Stimulated activated naive CD8-positive, alpha-beta T cell treated with anti-CD3 and anti-CD28 coated beads, Interleukin-15, Interleukin-2, amounts not matched to agents 100 U/mL and 50 U/mL, for 24 hours (primary cell): Measurements from ENCODE around the gene COL2A1.
"Not testable (repeated sequence)": the region's sequence is repeated elsewhere in the genome, so short reads cannot be mapped to it uniquely, and the experiment has no call there.

Experiments
- ATAC-seq: fragments of 150-1000 bp; cut with Tn5 transposase; one replicate; pipeline ENCODE4 v1.10.0; 2021
- DNase-seq: peaks from one replicate; pipeline ENCODE4 v3.0.0; 2021

The COL2A1 gene

GRCh38 chr12:47975036-47975620, 29.1 kb downstream of the COL2A1 start:
- ATAC-seq: no peak
- DNase-seq: no peak

GRCh38 chr12:47973870-47974269, 30.4 kb downstream of the COL2A1 start:
- DNase-seq (no peak), ATAC-seq (no peak)

GRCh38 chr12:47972895-47973294, 31.4 kb downstream of the COL2A1 start:
- ATAC-seq: no peak
- no peak for DNase-seq

- DNase-seq (no peak), ATAC-seq (no peak)
Measured at GRCh38 chr12:47970843-47971242, 33.4 kb downstream of the COL2A1 start.

GRCh38 chr12:47969845-47970244, 34.4 kb downstream of the COL2A1 start:
- ATAC-seq (no peak), DNase-seq (no peak)

- DNase-seq (no peak), ATAC-seq (no peak)
Measured at GRCh38 chr12:47967461-47968321, 36.6 kb downstream of the COL2A1 start.

- ATAC-seq: no peak
Measured at GRCh38 chr12:47965581-47965980, 38.7 kb downstream of the COL2A1 start.

GRCh38 chr12:47964106-47964728, 40.1 kb downstream of the COL2A1 start:
- ATAC-seq (no peak), DNase-seq (peak; percentile 36)

More at GRCh38 chr12:47965581-47965980, 38.7 kb downstream of the COL2A1 start:
- DNase-seq: no peak

- peak; percentile 98 for ATAC-seq
- peak; percentile 95 for DNase-seq
Measured at GRCh38 chr12:47963340-47964040, 40.8 kb downstream of the COL2A1 start, which contains the start of gene TMEM106C. Gene TMEM106C (plus strand): TSS chr12:47963596. CDS start chr12:47964237, 641 bp downstream.

- no peak for ATAC-seq
- DNase-seq: no peak
Measured at GRCh38 chr12:47962198-47962597, 42.1 kb downstream of the COL2A1 start.

GRCh38 chr12:47957671-47958070, 46.6 kb downstream of the COL2A1 start:
- ATAC-seq, DNase-seq: not testable (repeated sequence)

GRCh38 chr12:47955059-47955458, 49.2 kb downstream of the COL2A1 start:
- DNase-seq (no peak), ATAC-seq (no peak)

- DNase-seq: no peak
- no peak for ATAC-seq
Measured at GRCh38 chr12:47954467-47955045, 49.7 kb downstream of the COL2A1 start.

- no peak for DNase-seq
- ATAC-seq: no peak
Measured at GRCh38 chr12:47954058-47954457, 50.2 kb downstream of the COL2A1 start.

- DNase-seq (no peak), ATAC-seq (no peak)
Measured at GRCh38 chr12:47950856-47951468, 53.3 kb downstream of the COL2A1 start.

- DNase-seq: peak; percentile 76
- peak; percentile 67 for ATAC-seq
Measured at GRCh38 chr12:47949441-47950341, 54.6 kb downstream of the COL2A1 start.

- no peak for ATAC-seq
- DNase-seq: no peak
Measured at GRCh38 chr12:47947341-47947740, 56.9 kb downstream of the COL2A1 start.

- ATAC-seq: no peak
- no peak for DNase-seq
Measured at GRCh38 chr12:47946413-47947323, 57.6 kb downstream of the COL2A1 start.

- no peak for ATAC-seq
- no peak for DNase-seq
Measured at GRCh38 chr12:47945341-47945728, 58.9 kb downstream of the COL2A1 start.
